Aorta (tissue), 5 donors: ENCODE measurements around the gene ACTR3. TPM values are rescaled to one million over a fixed set of nuclear protein-coding genes. Genes with fewer than 3 reads are reported as not detected.
"Not testable (repeated sequence)": the region's sequence is repeated elsewhere in the genome, so short reads cannot be mapped to it uniquely, and the experiment has no call there.

Experiments
- ATAC-seq: fragments of 200-7000 bp; cut with Tn5 transposase; one replicate; pipeline ENCODE4 v1.9.1; 2022; ENCODE audit warnings: moderate library complexity; ENCODE audit not compliant: low FRiP score
- DNase-seq, 2 donors: peaks; one replicate each; pipeline ENCODE4 v3.0.0-alpha.2; 2020
- H3K27ac ChIP-seq, 2 donors: one replicate each; pipeline ENCODE4 v1.5.1; 2013; ENCODE audit warnings: low read length in 2 of 2, mild to moderate bottlenecking in 2 of 2, moderate library complexity in 2 of 2, control low read depth in 1 of 2, inconsistent platforms in 1 of 2, low read depth in 1 of 2
- H3K27me3 ChIP-seq, 2 donors: one replicate each; pipeline ENCODE4 v1.6.1; 2013; ENCODE audit warnings: control low read depth in 1 of 2, low read length in 1 of 2, mild to moderate bottlenecking in 1 of 2, moderate library complexity in 1 of 2; ENCODE audit not compliant: insufficient read depth in 2 of 2, control insufficient read depth in 1 of 2
- H3K36me3 ChIP-seq, 2 donors: one replicate each; pipeline ENCODE4 v1.6.1; 2013; ENCODE audit warnings: control low read depth in 1 of 2, low read length in 1 of 2, mild to moderate bottlenecking in 1 of 2; ENCODE audit not compliant: insufficient read depth in 2 of 2, control insufficient read depth in 1 of 2
- H3K4me1 ChIP-seq, 2 donors: one replicate each; pipeline ENCODE4 v1.6.1; 2013; ENCODE audit warnings: low read length in 2 of 2, control low read depth in 1 of 2, mild to moderate bottlenecking in 1 of 2, moderate library complexity in 1 of 2; ENCODE audit not compliant: insufficient read depth in 2 of 2, control insufficient read depth in 1 of 2
- H3K4me3 ChIP-seq, 2 donors: one replicate each; pipeline ENCODE4 v1.5.1; 2013; ENCODE audit warnings: low read length in 2 of 2, control low read depth in 1 of 2, mild to moderate bottlenecking in 1 of 2
- H3K9me3 ChIP-seq: one replicate; pipeline ENCODE4 v1.6.1; 2013; ENCODE audit warnings: mild to moderate bottlenecking, low read length; ENCODE audit not compliant: control insufficient read depth
- WGBS, 2 donors: extraction: QIAGEN DNeasy Blood & Tissue Kit; methylation state at CpG; one replicate each; pipeline ENCODE4 v1.1.7; 2013; 5-methylcytosine and 5-hydroxymethylcytosine counted together
- intact Hi-C, 2 donors: fragments of 100-400 bp; cut with DNase I; formaldehyde crosslinking; loops; one replicate each; pipeline versions ENCODE4 v1.14.2 to v1.15.0; 2022
- polyA plus RNA-seq, 2 donors: library from polyadenylated mRNA; stranded (reverse); fragments of 200-250 nt; gene quantifications; one replicate each; pipeline ENCODE4 v1.2.3, GENCODE V29; 2013
- total RNA-seq, 2 donors: library from RNA; stranded (reverse); fragmentation: NEBNext Ultra II Directional; extraction: Animal tissue kit (Norgen Biotek cat#: 25700); gene quantifications; one replicate each; pipeline ENCODE4 v1.2.1, GENCODE V29; 2021
- donor health status: healthy with polysubstance abuse.
- donor health status: Bipolar disorder and iron deficiency.
- donor health status: DM: no; HTN: no; CAD: no.
- donor health status: DM: no; HTN: no; CAD: no.
- donor health status: DM: yes; HTN: yes; CAD: no.

Gene ACTR3
- total and polyA plus RNA-seq, 4 donors: 66.3 to 318 (median 174) TPM

GRCh38 chr2:113922784-113923183 lies 32.9 kb downstream of the ACTR3 start:
- Histone ChIP-seq H3K4me3 (no peak overlapping the region), H3K27ac (no peak overlapping the region), H3K36me3 (peaks cover 0 to 3% of the 10 kb centered on the region in 2 donors), H3K9me3 (no peaks in the 10 kb centered on the region), H3K27me3 (no peaks in the 10 kb centered on the region), H3K4me1 (peaks cover 0 to 4% of the 10 kb centered on the region in 2 donors)
- intact Hi-C loops: no loop called here
- WGBS, 2 donors: 60 to 95% methylated on average over 3 of the region's 3 CpGs
- ATAC-seq: no peak
- no peak for DNase-seq

- intact Hi-C loops: no loop called here
- H3K4me3 ChIP-seq: no peak overlapping the region
- ATAC-seq (no peak), DNase-seq (no peak)
- WGBS, 2 donors: 67 to 79% methylated on average over 6 of the region's 6 CpGs
- no peak overlapping the region for H3K27ac ChIP-seq
- H3K9me3 ChIP-seq: no peaks in the 10 kb centered on the region
- peaks cover 0 to 2% of the 10 kb centered on the region in 2 donors for H3K4me1 ChIP-seq
- no peaks in the 10 kb centered on the region for H3K27me3 ChIP-seq
- peaks cover 0 to 4% of the 10 kb centered on the region in 2 donors for H3K36me3 ChIP-seq
These were observed 36.0 kb downstream of the ACTR3 start for GRCh38 chr2:113925884-113926283.

- Histone ChIP-seq H3K36me3 (peaks cover 0 to 4% of the 10 kb centered on the region in 2 donors), H3K27ac (no peak overlapping the region), H3K27me3 (no peaks in the 10 kb centered on the region), H3K4me3 (no peak overlapping the region), H3K9me3 (no peaks in the 10 kb centered on the region), H3K4me1 (peaks cover 0 to 2% of the 10 kb centered on the region in 2 donors)
- no peak for DNase-seq
- 96 to 97% methylated on average over 3 of the region's 3 CpGs for WGBS, 2 donors
- ATAC-seq: no peak
- intact Hi-C loops: no loop called here
These were observed 36.4 kb downstream of the ACTR3 start for GRCh38 chr2:113926314-113926713.

- no peak overlapping the region for H3K4me3 ChIP-seq
- H3K27ac ChIP-seq: no peak overlapping the region
- WGBS, 2 donors: 89 to 93% methylated on average over 1 of the region's 1 CpG
- H3K27me3 ChIP-seq: no peaks in the 10 kb centered on the region
- DNase-seq: no peak
- no peaks in the 10 kb centered on the region for H3K4me1 ChIP-seq
- no peaks in the 10 kb centered on the region for H3K9me3 ChIP-seq
- H3K36me3 ChIP-seq: peaks cover 0 to 2% of the 10 kb centered on the region in 2 donors
- intact Hi-C loops: no loop called here
- no peak for ATAC-seq
These were observed 40.6 kb downstream of the ACTR3 start for GRCh38 chr2:113930448-113930847.

- ATAC-seq: no peak
- H3K27me3 ChIP-seq: no peaks in the 10 kb centered on the region
- peaks cover 0 to 6% of the 10 kb centered on the region in 2 donors for H3K36me3 ChIP-seq
- DNase-seq: no peak
- H3K27ac ChIP-seq: no peak overlapping the region
- no peak overlapping the region for H3K4me3 ChIP-seq
- H3K9me3 ChIP-seq: no peaks in the 10 kb centered on the region
- no peaks in the 10 kb centered on the region for H3K4me1 ChIP-seq
- intact Hi-C loops: no loop called here
These were observed 47.6 kb downstream of the ACTR3 start for GRCh38 chr2:113937501-113937900.

- ATAC-seq (no peak), DNase-seq (no peak)
- H3K4me3 ChIP-seq: no peak overlapping the region
- H3K9me3 ChIP-seq: no peaks in the 10 kb centered on the region
- 92 to 93% methylated on average over 5 of the region's 5 CpGs for WGBS, 2 donors
- no peaks in the 10 kb centered on the region for H3K4me1 ChIP-seq
- H3K27me3 ChIP-seq: no peaks in the 10 kb centered on the region
- intact Hi-C loops: loop anchor here in 1 of 2 donors (10.0 kb wide), 1 partner anchor 46 kb away; the partner anchor contains the start of gene ACTR3
- H3K27ac ChIP-seq: no peak overlapping the region
- peaks cover 1 to 6% of the 10 kb centered on the region in 2 donors for H3K36me3 ChIP-seq
These were observed 51.0 kb downstream of the ACTR3 start for GRCh38 chr2:113940891-113941290.

GRCh38 chr2:113945784-113946183 lies 55.9 kb downstream of the ACTR3 start:
- not testable (repeated sequence) for H3K27me3 ChIP-seq, DNase-seq, H3K9me3 ChIP-seq, H3K4me3 ChIP-seq, H3K27ac ChIP-seq, H3K36me3 ChIP-seq, ATAC-seq, H3K4me1 ChIP-seq
- 95 to 98% methylated on average over 2 of the region's 2 CpGs for WGBS, 2 donors
- intact Hi-C loops: loop anchor here in 1 of 2 donors (10.0 kb wide), 1 partner anchor 51 kb away; the partner anchor contains the start of gene ACTR3

GRCh38 chr2:113950906-113951305 lies 61.0 kb downstream of the ACTR3 start:
- H3K27ac ChIP-seq, DNase-seq, H3K27me3 ChIP-seq, ATAC-seq, H3K36me3 ChIP-seq, H3K9me3 ChIP-seq, H3K4me1 ChIP-seq, intact Hi-C loops, H3K4me3 ChIP-seq: not testable (repeated sequence)
- WGBS, 2 donors: 91% methylated on average over 3 of the region's 3 CpGs

- Histone ChIP-seq H3K27me3 (no peaks in the 10 kb centered on the region), H3K36me3 (no peaks in the 10 kb centered on the region), H3K9me3 (no peaks in the 10 kb centered on the region), H3K4me3 (no peak overlapping the region), H3K27ac (no peak overlapping the region), H3K4me1 (peaks cover 0 to 3% of the 10 kb centered on the region in 2 donors)
- no peak for ATAC-seq
- WGBS, 2 donors: 72 to 75% methylated on average over 5 of the region's 5 CpGs
- no peak for DNase-seq
- intact Hi-C loops: loop anchor here in 1 of 2 donors (10.0 kb wide), 1 partner anchor 206 kb away; the partner anchor contains the start of gene SLC35F5
These were observed 71.1 kb downstream of the ACTR3 start for GRCh38 chr2:113961000-113961399.
